ENCODE results near the gene RBMX. TPM values are rescaled to one million over a fixed set of nuclear protein-coding genes. Genes with fewer than 3 reads are reported as not detected.
"Not testable (repeated sequence)": the region's sequence is repeated elsewhere in the genome, so short reads cannot be mapped to it uniquely, and the experiment has no call there.

The RBMX gene
- total and polyA plus RNA-seq, 9 donors = 186 to 254 (median 221) TPM

DNA sequence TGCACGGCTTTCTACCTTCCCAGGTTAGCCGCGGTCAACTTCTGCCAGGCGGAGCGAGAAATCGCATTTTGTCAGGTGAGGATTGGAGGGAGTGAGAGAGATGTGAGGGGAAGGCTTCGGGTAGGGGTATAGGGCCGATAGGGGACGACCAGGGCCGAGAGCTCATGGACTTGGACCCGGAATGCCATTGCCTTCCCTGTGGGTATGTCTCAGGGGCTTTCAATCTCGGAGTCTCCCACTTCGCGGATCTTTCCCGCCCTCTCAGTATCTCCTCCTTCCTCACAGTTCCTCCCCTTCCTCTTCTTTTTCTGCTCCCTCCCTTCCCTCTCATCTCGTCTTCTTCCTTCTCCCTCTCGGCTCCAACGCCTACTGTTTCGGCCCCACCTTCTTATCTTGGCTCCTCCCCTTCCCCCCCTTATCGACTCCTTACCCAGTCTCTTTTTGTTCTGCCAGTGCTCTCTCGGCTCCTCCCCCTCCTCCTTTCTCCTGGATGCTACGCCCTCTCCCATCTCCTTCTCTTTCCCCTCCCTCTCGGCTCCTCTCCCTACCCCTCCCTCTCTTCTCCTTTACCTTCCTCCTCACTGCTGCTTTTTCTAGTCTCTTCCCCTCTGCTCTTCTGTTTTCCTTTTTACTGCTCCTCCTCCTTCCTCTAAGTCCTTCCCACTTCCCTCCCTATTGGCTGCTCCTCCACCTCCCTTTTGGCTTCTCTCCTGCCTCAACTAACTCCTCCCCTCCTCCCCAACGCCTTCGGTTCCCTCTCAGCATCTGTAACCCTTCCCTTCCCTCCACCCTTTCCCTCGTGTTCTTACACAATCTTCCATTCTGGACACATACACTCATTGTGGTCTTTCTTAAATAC, 29.4 kb upstream of the RBMX start:
- Histone ChIP-seq H3K4me1 (ENCODE audit: control insufficient read depth, insufficient read depth, low read length) (no peaks in the 10 kb centered on the region), H3K27ac (ENCODE audit: low read length) (peak overlapping the region; percentile 91), H3K4me3 (ENCODE audit: low read length) (peak overlapping the region; percentile 72), H3K9me3 (replicated peaks; ENCODE audit: control insufficient read depth, low read depth, low read length) (no peaks in the 10 kb centered on the region), H3K36me3 (ENCODE audit: control insufficient read depth, insufficient read depth, low read length) (no peaks in the 10 kb centered on the region), H3K27me3 (ENCODE audit: control insufficient read depth, insufficient read depth, low read length) (no peaks in the 10 kb centered on the region)
- 36% methylated on average over 26 of the region's 26 CpGs for WGBS (ENCODE audit: insufficient coverage)
- peak; percentile 97 for DNase-seq

DNA sequence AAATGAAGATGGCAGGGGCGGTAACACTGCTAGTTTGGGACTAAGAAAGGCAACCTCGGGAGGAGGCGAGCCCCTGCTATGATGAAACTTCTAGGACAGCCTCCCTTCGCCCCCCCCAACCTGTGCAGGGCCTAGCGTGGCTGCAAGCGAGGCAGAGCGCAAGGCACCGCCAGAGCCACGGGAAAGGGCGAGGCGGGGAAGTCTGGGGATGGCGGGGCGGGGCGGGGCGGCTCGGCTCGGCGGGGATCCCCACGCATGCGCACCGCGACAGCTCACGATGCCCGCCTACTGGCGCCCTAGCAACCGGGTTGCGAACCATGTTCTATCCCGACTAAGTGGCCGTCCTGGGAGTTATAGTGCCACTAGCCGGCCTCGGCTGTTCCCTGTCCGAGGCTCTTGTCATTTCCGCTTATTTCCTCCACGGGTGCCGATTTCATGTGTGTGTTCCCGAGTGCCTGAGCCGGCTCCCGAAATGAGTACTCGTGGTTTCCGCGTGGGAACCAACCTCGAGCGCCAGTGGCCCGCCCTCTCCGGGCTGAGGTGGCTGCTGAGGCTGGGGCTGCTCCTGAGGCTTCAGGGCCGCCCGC, 28.7 kb upstream of the RBMX start:
- no peaks in the 10 kb centered on the region for H3K9me3 ChIP-seq (replicated peaks; ENCODE audit: control insufficient read depth, low read depth, low read length)
- peak overlapping the region; percentile 91 for H3K27ac ChIP-seq (ENCODE audit: low read length)
- peak overlapping the region; percentile 72 for H3K4me3 ChIP-seq (ENCODE audit: low read length)
- H3K36me3 ChIP-seq (ENCODE audit: control insufficient read depth, insufficient read depth, low read length) = no peaks in the 10 kb centered on the region
- WGBS (ENCODE audit: insufficient coverage) = 27% methylated on average over 45 of the region's 47 CpGs
- H3K27me3 ChIP-seq (ENCODE audit: control insufficient read depth, insufficient read depth, low read length) = no peaks in the 10 kb centered on the region
- DNase-seq = peak; percentile 86
- no peaks in the 10 kb centered on the region for H3K4me1 ChIP-seq (ENCODE audit: control insufficient read depth, insufficient read depth, low read length)

DNA sequence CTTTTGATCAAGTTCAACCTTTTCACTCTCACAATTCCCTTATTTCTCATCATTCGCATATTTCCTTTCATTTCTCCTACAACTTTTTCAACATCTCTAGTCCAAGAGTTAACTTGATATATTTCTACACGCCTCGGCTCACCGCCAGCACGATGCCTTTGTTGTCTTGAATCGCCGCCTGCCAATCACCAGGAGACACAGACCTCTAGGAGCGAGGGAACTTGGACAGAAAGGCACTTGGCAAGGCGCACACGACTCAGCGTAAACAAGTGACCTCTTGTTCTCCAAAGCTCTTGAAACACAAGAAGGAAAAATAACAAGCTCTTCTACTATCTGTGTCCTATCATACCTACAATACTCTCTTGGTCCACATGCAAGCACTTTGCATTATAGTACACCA, 27.1 kb upstream of the RBMX start:
- H3K4me1 ChIP-seq (ENCODE audit: control insufficient read depth, insufficient read depth, low read length) = no peaks in the 10 kb centered on the region
- no peaks in the 10 kb centered on the region for H3K36me3 ChIP-seq (ENCODE audit: control insufficient read depth, insufficient read depth, low read length)
- no peaks in the 10 kb centered on the region for H3K9me3 ChIP-seq (replicated peaks; ENCODE audit: control insufficient read depth, low read depth, low read length)
- H3K4me3 ChIP-seq (ENCODE audit: low read length) = no peak overlapping the region
- DNase-seq = peak; percentile 22
- 47% methylated on average over 8 of the region's 11 CpGs for WGBS (ENCODE audit: insufficient coverage)
- H3K27ac ChIP-seq (ENCODE audit: low read length) = no peak overlapping the region
- H3K27me3 ChIP-seq (ENCODE audit: control insufficient read depth, insufficient read depth, low read length) = no peaks in the 10 kb centered on the region

DNA sequence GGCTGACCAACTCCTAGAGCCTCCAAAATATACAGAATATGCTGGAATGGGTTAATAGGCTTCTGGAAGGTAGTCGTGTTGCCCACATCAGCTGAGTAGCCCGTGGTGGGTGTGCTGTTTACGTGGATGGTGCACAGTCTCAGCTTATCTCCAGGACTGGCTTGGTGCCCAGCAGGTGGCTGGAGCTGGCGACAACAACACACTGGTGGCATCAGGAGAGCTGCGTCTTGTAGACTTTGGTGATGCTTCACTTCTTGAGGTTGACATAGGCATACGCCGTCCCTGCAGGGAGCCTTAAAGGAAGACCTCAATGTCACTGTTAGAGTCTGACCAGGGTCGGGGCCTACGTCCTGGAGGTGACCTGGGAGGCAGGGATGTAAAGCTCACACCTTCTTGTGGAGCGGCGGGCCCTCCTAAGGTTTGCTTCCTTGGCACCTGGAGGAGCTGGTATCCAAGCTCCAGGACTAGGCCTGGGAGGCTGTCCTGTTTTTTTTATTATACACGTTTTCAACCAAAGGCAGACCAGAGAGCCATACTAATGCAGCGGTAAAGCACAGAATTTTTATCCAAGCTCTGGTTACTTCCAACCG, 26.5 kb upstream of the RBMX start:
- H3K9me3 ChIP-seq (replicated peaks; ENCODE audit: control insufficient read depth, low read depth, low read length) = no peaks in the 10 kb centered on the region
- DNase-seq = peak; percentile 4
- H3K4me3 ChIP-seq (ENCODE audit: low read length) = no peak overlapping the region
- H3K27ac ChIP-seq (ENCODE audit: low read length) = no peak overlapping the region
- no peaks in the 10 kb centered on the region for H3K36me3 ChIP-seq (ENCODE audit: control insufficient read depth, insufficient read depth, low read length)
- no peaks in the 10 kb centered on the region for H3K4me1 ChIP-seq (ENCODE audit: control insufficient read depth, insufficient read depth, low read length)
- 73% methylated on average over 13 of the region's 14 CpGs for WGBS (ENCODE audit: insufficient coverage)
- H3K27me3 ChIP-seq (ENCODE audit: control insufficient read depth, insufficient read depth, low read length) = no peaks in the 10 kb centered on the region

DNA sequence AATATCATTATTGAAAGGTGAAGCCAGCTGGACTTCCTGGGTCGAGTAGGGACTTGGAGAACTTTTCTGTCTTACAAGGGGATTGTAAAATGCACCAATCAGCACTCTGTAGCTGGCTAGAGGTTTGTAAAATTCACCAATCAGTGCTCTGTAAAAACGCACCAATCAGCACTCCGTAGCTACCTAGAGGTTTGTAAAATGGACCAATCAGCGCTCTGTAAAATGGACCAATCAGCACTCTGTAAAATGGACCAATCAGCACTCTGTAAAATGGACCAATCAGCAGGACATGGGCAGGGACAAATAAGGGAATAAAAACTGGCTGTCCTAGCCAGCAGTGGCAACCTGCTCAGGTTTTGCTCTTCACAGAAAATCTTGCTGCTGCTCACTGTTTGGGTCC, 23.5 kb upstream of the RBMX start:
- not testable (repeated sequence) for H3K4me3 ChIP-seq (ENCODE audit: low read length); H3K27ac ChIP-seq (ENCODE audit: low read length); H3K9me3 ChIP-seq (replicated peaks; ENCODE audit: control insufficient read depth, low read depth, low read length); H3K27me3 ChIP-seq (ENCODE audit: control insufficient read depth, insufficient read depth, low read length); H3K36me3 ChIP-seq (ENCODE audit: control insufficient read depth, insufficient read depth, low read length); DNase-seq; H3K4me1 ChIP-seq (ENCODE audit: control insufficient read depth, insufficient read depth, low read length)
- WGBS (ENCODE audit: insufficient coverage) = 93% methylated on average over 3 of the region's 4 CpGs

DNA sequence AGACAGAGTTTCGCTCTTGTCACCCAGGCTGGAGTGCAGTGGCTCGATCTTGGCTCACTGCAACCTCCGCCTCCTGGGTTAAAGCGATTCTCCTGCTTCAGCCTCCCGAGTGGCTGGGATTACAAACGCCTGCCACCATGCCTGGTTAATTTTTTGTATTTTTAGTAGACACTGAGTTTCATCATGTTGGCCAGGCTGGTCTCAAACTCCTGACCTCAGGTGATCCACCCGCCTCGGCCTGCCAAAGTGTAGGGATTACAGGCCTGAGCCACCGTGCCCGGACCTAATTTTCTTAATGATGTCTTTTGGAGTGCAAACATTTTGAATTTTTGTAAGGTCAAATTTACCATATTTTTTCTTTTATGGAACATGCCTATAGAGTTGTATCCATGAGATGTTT, 19.5 kb upstream of the RBMX start:
- not testable (repeated sequence) for H3K36me3 ChIP-seq (ENCODE audit: control insufficient read depth, insufficient read depth, low read length); H3K4me3 ChIP-seq (ENCODE audit: low read length); H3K27ac ChIP-seq (ENCODE audit: low read length); DNase-seq; H3K4me1 ChIP-seq (ENCODE audit: control insufficient read depth, insufficient read depth, low read length); H3K9me3 ChIP-seq (replicated peaks; ENCODE audit: control insufficient read depth, low read depth, low read length); H3K27me3 ChIP-seq (ENCODE audit: control insufficient read depth, insufficient read depth, low read length)
- 94% methylated on average over 4 of the region's 10 CpGs for WGBS (ENCODE audit: insufficient coverage)

DNA sequence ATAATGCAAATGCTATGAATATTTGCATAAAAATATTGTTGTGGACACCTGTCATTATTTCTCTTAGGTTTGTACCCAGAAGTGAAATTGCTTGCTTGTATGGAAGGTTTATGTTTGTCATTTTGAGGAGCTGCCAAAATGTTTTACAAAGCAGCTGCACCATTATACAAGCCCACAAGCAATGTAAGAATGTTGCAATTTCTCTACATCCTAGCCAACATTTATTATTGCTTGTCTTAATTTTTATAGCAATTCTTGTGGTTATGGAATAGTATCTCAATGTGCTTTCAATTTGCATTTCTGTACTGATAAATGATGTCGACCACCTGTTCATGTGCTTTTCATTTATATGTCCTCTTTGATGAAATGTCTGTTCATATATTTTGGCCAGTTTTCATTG, 18.7 kb upstream of the RBMX start:
- H3K36me3 ChIP-seq (ENCODE audit: control insufficient read depth, insufficient read depth, low read length) = no peaks in the 10 kb centered on the region
- H3K4me1 ChIP-seq (ENCODE audit: control insufficient read depth, insufficient read depth, low read length) = no peaks in the 10 kb centered on the region
- no peak overlapping the region for H3K4me3 ChIP-seq (ENCODE audit: low read length)
- H3K27ac ChIP-seq (ENCODE audit: low read length) = no peak overlapping the region
- DNase-seq = peak; percentile 18
- no peaks in the 10 kb centered on the region for H3K27me3 ChIP-seq (ENCODE audit: control insufficient read depth, insufficient read depth, low read length)
- WGBS (ENCODE audit: insufficient coverage) = no CpG with 5 or more reads among the region's 1 CpG
- H3K9me3 ChIP-seq (replicated peaks; ENCODE audit: control insufficient read depth, low read depth, low read length) = no peaks in the 10 kb centered on the region

DNA sequence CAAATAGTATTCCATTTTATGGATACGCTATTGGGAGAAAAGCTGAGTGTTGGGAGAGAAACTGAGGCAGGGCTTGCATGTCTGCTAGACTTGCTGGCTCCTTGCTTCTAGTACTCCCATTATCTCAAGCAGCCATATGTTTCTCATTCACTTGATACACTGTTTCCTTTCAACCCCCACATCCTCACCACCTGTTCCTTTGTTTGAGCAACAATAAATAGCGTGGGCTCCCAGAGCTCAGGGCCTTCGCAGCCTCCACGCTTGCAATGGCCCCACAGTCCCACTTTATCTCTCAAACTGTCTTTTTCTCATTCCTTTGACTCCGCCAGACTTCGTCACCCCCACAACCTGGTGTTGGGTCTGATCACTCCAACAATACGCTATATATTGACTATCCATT, 18.2 kb upstream of the RBMX start:
- not testable (repeated sequence) for H3K4me3 ChIP-seq (ENCODE audit: low read length); H3K4me1 ChIP-seq (ENCODE audit: control insufficient read depth, insufficient read depth, low read length); DNase-seq; H3K27me3 ChIP-seq (ENCODE audit: control insufficient read depth, insufficient read depth, low read length); H3K36me3 ChIP-seq (ENCODE audit: control insufficient read depth, insufficient read depth, low read length); H3K9me3 ChIP-seq (replicated peaks; ENCODE audit: control insufficient read depth, low read depth, low read length); H3K27ac ChIP-seq (ENCODE audit: low read length)
- WGBS (ENCODE audit: insufficient coverage) = 36% methylated on average over 3 of the region's 7 CpGs

DNA sequence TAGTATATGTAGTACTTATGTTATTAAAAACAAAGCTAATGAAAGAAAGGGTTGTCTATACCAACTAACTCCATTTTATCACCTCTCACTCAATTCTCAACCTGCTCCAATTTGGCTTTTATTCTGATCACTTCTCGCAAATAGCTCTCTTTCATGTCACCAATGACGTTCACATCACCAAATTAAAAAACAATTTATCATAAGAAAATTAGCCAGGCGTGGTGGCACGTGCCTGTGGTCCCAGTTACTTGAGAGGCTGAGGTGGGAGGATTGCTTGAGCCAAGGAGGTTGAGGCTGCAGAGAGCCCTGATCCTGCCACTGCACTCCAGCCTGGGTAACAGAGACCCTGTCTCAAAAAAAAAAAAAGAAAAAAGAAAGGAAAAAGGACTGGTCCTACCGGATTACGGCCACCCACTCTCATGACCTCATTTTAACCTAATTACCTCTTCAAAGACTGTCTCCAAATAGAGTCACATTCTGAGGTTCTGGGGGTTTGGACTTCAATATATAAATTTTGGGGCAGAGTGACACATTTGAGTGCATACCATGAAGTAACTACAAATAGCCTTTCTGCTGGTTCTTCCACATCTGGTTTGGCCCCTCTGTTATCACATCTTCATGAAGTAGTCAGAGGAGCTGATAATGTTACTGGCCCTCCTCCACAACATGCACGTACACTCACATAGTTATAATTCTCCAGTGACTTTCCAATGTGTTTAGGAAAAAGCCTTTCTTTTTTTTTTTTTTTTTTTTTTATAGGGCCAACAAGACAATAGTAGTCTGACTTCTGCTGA, 15.8 kb upstream of the RBMX start:
- no peaks in the 10 kb centered on the region for H3K27me3 ChIP-seq (ENCODE audit: control insufficient read depth, insufficient read depth, low read length)
- no peaks in the 10 kb centered on the region for H3K9me3 ChIP-seq (replicated peaks; ENCODE audit: control insufficient read depth, low read depth, low read length)
- no peak overlapping the region for H3K4me3 ChIP-seq (ENCODE audit: low read length)
- H3K4me1 ChIP-seq (ENCODE audit: control insufficient read depth, insufficient read depth, low read length) = no peaks in the 10 kb centered on the region
- H3K27ac ChIP-seq (ENCODE audit: low read length) = no peak overlapping the region
- DNase-seq = no peak
- 40% methylated on average over 1 of the region's 7 CpGs for WGBS (ENCODE audit: insufficient coverage)
- H3K36me3 ChIP-seq (ENCODE audit: control insufficient read depth, insufficient read depth, low read length) = no peaks in the 10 kb centered on the region

DNA sequence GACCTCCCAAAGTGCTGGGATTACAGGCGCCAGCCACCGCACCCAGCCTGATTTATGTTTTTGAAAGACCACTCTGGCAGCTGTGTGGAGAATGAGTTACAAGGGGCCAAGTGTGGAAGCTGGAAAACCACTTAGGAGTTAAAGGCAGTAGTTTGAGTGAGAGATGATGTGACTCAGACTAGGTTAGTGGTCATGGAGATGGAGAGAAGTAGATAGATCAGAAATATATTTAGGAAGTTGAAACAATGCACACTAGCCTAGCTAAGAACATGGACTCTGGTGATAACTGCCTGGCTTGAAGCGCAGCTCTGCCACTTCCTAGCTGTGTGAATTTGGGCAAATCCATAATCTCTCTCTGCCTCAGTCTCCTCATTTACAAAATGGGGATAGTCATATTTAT, 11.9 kb upstream of the RBMX start:
- Histone ChIP-seq H3K4me1 (ENCODE audit: control insufficient read depth, insufficient read depth, low read length) (no peaks in the 10 kb centered on the region), H3K9me3 (replicated peaks; ENCODE audit: control insufficient read depth, low read depth, low read length) (no peaks in the 10 kb centered on the region), H3K4me3 (ENCODE audit: low read length) (no peak overlapping the region), H3K36me3 (ENCODE audit: control insufficient read depth, insufficient read depth, low read length) (no peaks in the 10 kb centered on the region), H3K27me3 (ENCODE audit: control insufficient read depth, insufficient read depth, low read length) (no peaks in the 10 kb centered on the region), H3K27ac (ENCODE audit: low read length) (no peak overlapping the region)
- DNase-seq = no peak
- 60% methylated on average over 2 of the region's 3 CpGs for WGBS (ENCODE audit: insufficient coverage)

Data from muscle of leg (tissue), 11 donors.